ENCODE data around the gene PTPN6. TPM values are rescaled to one million over a fixed set of nuclear protein-coding genes. Genes with fewer than 3 reads are reported as not detected.

PTPN6 gene
- total and polyA plus RNA-seq, 5 donors from 2014 or later: 174 to 321 (median 283) TPM

DNA sequence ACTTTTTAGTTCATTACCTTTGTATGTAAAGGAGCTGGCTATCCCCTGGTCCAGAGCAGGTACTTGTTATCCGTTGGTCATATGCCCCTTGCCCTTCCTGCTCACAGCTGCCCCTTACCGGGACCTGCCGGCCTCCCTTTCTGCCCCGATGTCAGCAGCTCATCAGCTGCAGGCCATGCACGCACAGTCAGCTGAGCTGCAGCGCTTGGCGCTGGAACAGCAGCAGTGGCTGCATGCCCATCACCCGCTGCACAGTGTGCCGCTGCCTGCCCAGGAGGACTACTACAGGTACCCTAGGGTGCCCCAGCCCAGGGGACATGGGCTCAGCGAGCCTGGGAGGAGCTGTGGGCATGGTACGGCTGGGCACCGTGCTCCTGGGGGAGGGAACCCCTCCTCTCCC, 9.9 kb upstream of the PTPN6 start:
- Mint-ChIP-seq H3K9me3 (no peaks in the 10 kb centered on the region), H3K4me1 (peaks cover 6 to 63% (median 19%) of the 10 kb centered on the region in 4 donors), H3K27ac (peak overlapping the region in 2 of 3 donors; percentile 52 to 63), H3K4me3 (peak overlapping the region in 2 of 4 donors; percentile 59 to 83), H3K36me3 (no peaks in the 10 kb centered on the region), H3K27me3 (no peaks in the 10 kb centered on the region)
- ATAC-seq (ENCODE audit: low read depth in 2 of 2) (no peak), DNase-seq (no peak)
- Histone ChIP-seq H3K27ac (ENCODE audit: insufficient read depth, low read length, poor library complexity, severe bottlenecking) (no peak overlapping the region), H3K36me3 (ENCODE audit: control insufficient read depth, insufficient read depth, low read length) (no peaks in the 10 kb centered on the region), H3K9me3 (ENCODE audit: control insufficient read depth in 2 of 2, low read length in 2 of 2) (no peaks in the 10 kb centered on the region), H3K4me1 (ENCODE audit: control insufficient read depth, insufficient read depth, low read length, poor library complexity, severe bottlenecking) (peaks cover 59% of the 10 kb centered on the region), H3K4me3 (ENCODE audit: low read depth, low read length) (no peak overlapping the region), H3K27me3 (ENCODE audit: control insufficient read depth, insufficient read depth, low read length) (no peaks in the 10 kb centered on the region)

DNA sequence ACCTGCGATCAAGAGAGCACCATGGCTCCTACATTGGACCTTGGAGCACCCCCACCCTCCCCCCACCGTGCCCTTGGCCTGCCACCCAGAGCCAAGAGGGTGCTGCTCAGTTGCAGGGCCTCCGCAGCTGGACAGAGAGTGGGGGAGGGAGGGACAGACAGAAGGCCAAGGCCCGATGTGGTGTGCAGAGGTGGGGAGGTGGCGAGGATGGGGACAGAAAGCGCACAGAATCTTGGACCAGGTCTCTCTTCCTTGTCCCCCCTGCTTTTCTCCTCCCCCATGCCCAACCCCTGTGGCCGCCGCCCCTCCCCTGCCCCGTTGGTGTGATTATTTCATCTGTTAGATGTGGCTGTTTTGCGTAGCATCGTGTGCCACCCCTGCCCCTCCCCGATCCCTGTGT, 9.4 kb upstream of the PTPN6 start:
- H3K9me3 ChIP-seq (ENCODE audit: control insufficient read depth in 2 of 2, low read length in 2 of 2): no peaks in the 10 kb centered on the region
- ATAC-seq (ENCODE audit: low read depth in 2 of 2) (no peak), DNase-seq (no peak)
- H3K36me3 Mint-ChIP-seq: no peaks in the 10 kb centered on the region
- H3K36me3 ChIP-seq (ENCODE audit: control insufficient read depth, insufficient read depth, low read length): no peaks in the 10 kb centered on the region
- no peak overlapping the region for H3K27ac ChIP-seq (ENCODE audit: insufficient read depth, low read length, poor library complexity, severe bottlenecking)
- peak overlapping the region in 1 of 3 donors; percentile 97 for H3K27ac Mint-ChIP-seq
- H3K4me3 ChIP-seq (ENCODE audit: low read depth, low read length): no peak overlapping the region
- H3K4me3 Mint-ChIP-seq: peak overlapping the region in 1 of 4 donors; percentile 88
- H3K4me1 Mint-ChIP-seq: peaks cover 6 to 63% (median 19%) of the 10 kb centered on the region in 4 donors
- H3K9me3 Mint-ChIP-seq: no peaks in the 10 kb centered on the region
- H3K4me1 ChIP-seq (ENCODE audit: control insufficient read depth, insufficient read depth, low read length, poor library complexity, severe bottlenecking): peaks cover 59% of the 10 kb centered on the region
- H3K27me3 Mint-ChIP-seq: no peaks in the 10 kb centered on the region
- H3K27me3 ChIP-seq (ENCODE audit: control insufficient read depth, insufficient read depth, low read length): no peaks in the 10 kb centered on the region

DNA sequence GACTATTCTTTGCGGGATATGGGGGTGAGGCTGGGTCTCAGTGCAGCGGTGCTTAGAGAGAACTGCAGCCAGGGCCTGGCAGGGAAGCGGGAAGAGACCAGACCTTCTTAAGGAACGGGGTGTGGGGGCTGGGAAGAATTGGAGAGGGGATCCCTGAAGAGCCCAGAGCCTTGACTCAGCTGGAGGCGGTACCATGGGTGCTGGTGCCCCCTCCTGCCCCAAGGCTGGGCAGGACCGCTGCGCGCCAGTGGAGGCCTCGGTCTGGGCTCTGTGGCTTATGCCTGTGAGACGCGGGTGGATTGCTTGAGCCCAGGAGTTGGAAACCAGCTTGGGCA, 8.9 kb upstream of the PTPN6 start:
- H3K27me3 Mint-ChIP-seq: no peaks in the 10 kb centered on the region

DNA sequence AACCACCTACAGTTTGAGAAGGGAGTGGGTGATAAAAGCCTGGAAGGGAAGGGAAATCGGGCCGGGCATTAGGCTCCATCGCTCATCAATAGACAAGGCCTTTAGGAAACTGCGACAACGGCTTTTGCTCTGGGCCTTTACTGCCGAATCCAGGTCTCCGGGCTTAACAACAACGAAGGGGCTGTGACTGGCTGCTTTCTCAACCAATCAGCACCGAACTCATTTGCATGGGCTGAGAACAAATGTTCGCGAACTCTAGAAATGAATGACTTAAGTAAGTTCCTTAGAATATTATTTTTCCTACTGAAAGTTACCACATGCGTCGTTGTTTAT, 7.8 kb upstream of the PTPN6 start:
- H3K27ac ChIP-seq (ENCODE audit: insufficient read depth, low read length, poor library complexity, severe bottlenecking): peak overlapping the region; percentile 98
- peaks cover 62% of the 10 kb centered on the region for H3K4me1 ChIP-seq (ENCODE audit: control insufficient read depth, insufficient read depth, low read length, poor library complexity, severe bottlenecking)
- DNase-seq (peak; percentile 78 to 94 (median 90)), ATAC-seq (ENCODE audit: low read depth in 2 of 2) (peak; percentile 63 to 68)
- H3K27me3 ChIP-seq (ENCODE audit: control insufficient read depth, insufficient read depth, low read length): no peaks in the 10 kb centered on the region
- H3K36me3 Mint-ChIP-seq: no peaks in the 10 kb centered on the region
- H3K27me3 Mint-ChIP-seq: no peaks in the 10 kb centered on the region
- no peaks in the 10 kb centered on the region for H3K36me3 ChIP-seq (ENCODE audit: control insufficient read depth, insufficient read depth, low read length)
- peak overlapping the region; percentile 79 for H3K4me3 ChIP-seq (ENCODE audit: low read depth, low read length)
- peaks cover 6 to 71% (median 27%) of the 10 kb centered on the region in 4 donors for H3K4me1 Mint-ChIP-seq
- no peaks in the 10 kb centered on the region for H3K9me3 ChIP-seq (ENCODE audit: control insufficient read depth in 2 of 2, low read length in 2 of 2)
- H3K4me3 Mint-ChIP-seq: peak overlapping the region; percentile 88 to 99 (median 98)
- H3K9me3 Mint-ChIP-seq: no peaks in the 10 kb centered on the region
- peak overlapping the region; percentile 97 to 100 (median 99) for H3K27ac Mint-ChIP-seq

More for the DNA sequence above, 8.9 kb upstream of the PTPN6 start:
- H3K4me1 ChIP-seq (ENCODE audit: control insufficient read depth, insufficient read depth, low read length, poor library complexity, severe bottlenecking): peaks cover 59% of the 10 kb centered on the region
- no peaks in the 10 kb centered on the region for H3K36me3 ChIP-seq (ENCODE audit: control insufficient read depth, insufficient read depth, low read length)
- H3K36me3 Mint-ChIP-seq: no peaks in the 10 kb centered on the region
- no peak overlapping the region for H3K4me3 ChIP-seq (ENCODE audit: low read depth, low read length)
- ATAC-seq (ENCODE audit: low read depth in 2 of 2) (no peak), DNase-seq (no peak)
- H3K27ac ChIP-seq (ENCODE audit: insufficient read depth, low read length, poor library complexity, severe bottlenecking): peak overlapping the region; percentile 98
- H3K9me3 Mint-ChIP-seq: no peaks in the 10 kb centered on the region
- peak overlapping the region; percentile 44 to 99 (median 86) for H3K4me3 Mint-ChIP-seq
- peak overlapping the region; percentile 92 to 99 (median 97) for H3K27ac Mint-ChIP-seq
- peaks cover 6 to 66% (median 22%) of the 10 kb centered on the region in 4 donors for H3K4me1 Mint-ChIP-seq
- H3K9me3 ChIP-seq (ENCODE audit: control insufficient read depth in 2 of 2, low read length in 2 of 2): no peaks in the 10 kb centered on the region
- H3K27me3 ChIP-seq (ENCODE audit: control insufficient read depth, insufficient read depth, low read length): no peaks in the 10 kb centered on the region

DNA sequence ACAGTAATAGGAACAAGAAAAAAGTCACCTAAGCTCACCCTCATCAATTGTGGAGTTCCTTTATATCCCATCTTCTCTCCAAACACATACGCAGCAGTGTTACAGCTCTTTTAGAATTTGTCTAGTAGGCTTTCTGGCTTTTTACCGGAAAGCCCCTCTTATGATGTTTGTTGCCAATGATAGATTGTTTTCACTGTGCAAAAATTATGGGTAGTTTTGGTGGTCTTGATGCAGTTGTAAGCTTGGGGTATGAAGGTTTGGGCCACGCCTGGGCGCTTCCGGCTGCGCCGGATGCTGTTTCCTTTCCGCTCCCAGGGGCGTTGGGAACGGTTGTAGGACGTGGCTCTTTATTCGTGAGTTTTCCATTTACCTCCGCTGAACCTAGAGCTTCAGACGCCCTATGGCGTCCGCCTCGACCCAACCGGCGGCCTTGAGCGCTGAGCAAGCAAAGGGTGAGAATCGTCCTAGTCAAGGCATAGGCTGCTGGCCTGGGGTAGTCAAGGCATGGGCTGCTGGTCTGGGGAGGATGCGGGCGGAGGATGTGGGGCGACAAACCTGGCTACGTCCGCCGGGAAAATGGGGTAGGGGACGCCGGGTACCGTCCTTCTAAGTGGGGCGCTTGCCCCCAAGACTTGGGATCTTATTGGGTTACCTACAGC, 7.3 kb upstream of the PTPN6 start, which contains the start of the genes C12orf57 and RNU7-1:
Gene C12orf57 (plus strand): TSS at position 301 of the 659 bp plus-strand sequence. CDS start 100 bp downstream, at position 401.
Gene RNU7-1 (plus strand): TSS at position 95 of the 659 bp plus-strand sequence.
- Histone ChIP-seq H3K27me3 (ENCODE audit: control insufficient read depth, insufficient read depth, low read length) (no peaks in the 10 kb centered on the region), H3K4me1 (ENCODE audit: control insufficient read depth, insufficient read depth, low read length, poor library complexity, severe bottlenecking) (peaks cover 63% of the 10 kb centered on the region), H3K4me3 (ENCODE audit: low read depth, low read length) (peak within 1 kb of the TSS; percentile 79), H3K36me3 (ENCODE audit: control insufficient read depth, insufficient read depth, low read length) (no peaks in the 10 kb centered on the region), H3K27ac (ENCODE audit: insufficient read depth, low read length, poor library complexity, severe bottlenecking) (peak within 1 kb of the TSS; percentile 98), H3K9me3 (ENCODE audit: control insufficient read depth in 2 of 2, low read length in 2 of 2) (no peaks in the 10 kb centered on the region)
- no peaks in the 10 kb centered on the region for H3K27me3 Mint-ChIP-seq
- H3K27ac Mint-ChIP-seq: peak within 1 kb of the TSS; percentile 97 to 100 (median 99)
- peak; percentile 46 to 52 for ATAC-seq (ENCODE audit: low read depth in 2 of 2)
- peaks cover 6 to 76% (median 29%) of the 10 kb centered on the region in 4 donors for H3K4me1 Mint-ChIP-seq
- DNase-seq: peak; percentile 72 to 92 (median 87)
- no peaks in the 10 kb centered on the region for H3K9me3 Mint-ChIP-seq
- H3K4me3 Mint-ChIP-seq: peak within 1 kb of the TSS; percentile 88 to 99 (median 98)
- no peaks in the 10 kb centered on the region for H3K36me3 Mint-ChIP-seq

DNA sequence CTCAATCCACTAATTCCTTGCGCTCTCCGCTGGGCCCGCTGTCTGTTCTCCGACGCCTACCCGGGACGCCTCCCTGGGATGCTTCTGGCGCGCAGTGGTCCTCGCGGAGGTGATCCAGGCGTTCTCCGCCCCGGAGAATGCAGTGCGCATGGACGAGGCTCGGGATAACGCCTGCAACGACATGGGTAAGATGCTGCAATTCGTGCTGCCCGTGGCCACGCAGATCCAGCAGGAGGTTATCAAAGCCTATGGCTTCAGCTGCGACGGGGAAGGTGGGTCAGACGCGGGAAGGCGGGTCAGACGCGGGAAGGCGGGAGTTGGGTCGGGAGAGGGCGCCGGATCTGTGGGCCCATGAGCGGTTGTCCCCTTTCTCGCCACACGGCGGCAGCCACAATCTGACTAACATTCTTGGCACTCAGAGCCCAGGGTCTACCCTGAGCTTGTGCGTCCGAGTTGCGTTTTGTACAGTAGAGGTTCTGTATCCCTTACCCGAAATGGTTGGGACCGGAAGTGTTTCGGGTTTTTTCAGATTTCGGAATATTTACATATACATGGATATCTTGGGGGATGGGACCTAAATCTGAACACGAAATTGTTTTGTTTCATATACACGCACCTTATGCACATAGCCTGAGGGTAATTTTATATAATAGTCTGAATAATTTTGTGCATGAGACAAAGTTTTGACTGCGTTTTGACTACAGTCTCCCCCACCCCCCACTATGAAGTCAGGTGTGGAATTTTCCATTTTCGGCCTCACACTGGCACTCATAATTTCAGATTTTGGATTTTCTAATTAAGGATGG, 6.6 kb upstream of the PTPN6 start:
- peak overlapping the region; percentile 97 to 100 (median 99) for H3K27ac Mint-ChIP-seq
- peak overlapping the region; percentile 79 for H3K4me3 ChIP-seq (ENCODE audit: low read depth, low read length)
- no peaks in the 10 kb centered on the region for H3K9me3 ChIP-seq (ENCODE audit: control insufficient read depth in 2 of 2, low read length in 2 of 2)
- peaks cover 4% of the 10 kb centered on the region for H3K27me3 Mint-ChIP-seq
- no peaks in the 10 kb centered on the region for H3K36me3 Mint-ChIP-seq
- peak overlapping the region; percentile 98 for H3K27ac ChIP-seq (ENCODE audit: insufficient read depth, low read length, poor library complexity, severe bottlenecking)
- H3K4me1 Mint-ChIP-seq: peaks cover 6 to 76% (median 34%) of the 10 kb centered on the region in 4 donors
- peak; percentile 66 to 67 for ATAC-seq (ENCODE audit: low read depth in 2 of 2)
- H3K9me3 Mint-ChIP-seq: no peaks in the 10 kb centered on the region
- no peaks in the 10 kb centered on the region for H3K36me3 ChIP-seq (ENCODE audit: control insufficient read depth, insufficient read depth, low read length)
- DNase-seq: peak; percentile 81 to 94 (median 86)
- peaks cover 71% of the 10 kb centered on the region for H3K4me1 ChIP-seq (ENCODE audit: control insufficient read depth, insufficient read depth, low read length, poor library complexity, severe bottlenecking)
- no peaks in the 10 kb centered on the region for H3K27me3 ChIP-seq (ENCODE audit: control insufficient read depth, insufficient read depth, low read length)
- peak overlapping the region; percentile 88 to 99 (median 98) for H3K4me3 Mint-ChIP-seq

DNA sequence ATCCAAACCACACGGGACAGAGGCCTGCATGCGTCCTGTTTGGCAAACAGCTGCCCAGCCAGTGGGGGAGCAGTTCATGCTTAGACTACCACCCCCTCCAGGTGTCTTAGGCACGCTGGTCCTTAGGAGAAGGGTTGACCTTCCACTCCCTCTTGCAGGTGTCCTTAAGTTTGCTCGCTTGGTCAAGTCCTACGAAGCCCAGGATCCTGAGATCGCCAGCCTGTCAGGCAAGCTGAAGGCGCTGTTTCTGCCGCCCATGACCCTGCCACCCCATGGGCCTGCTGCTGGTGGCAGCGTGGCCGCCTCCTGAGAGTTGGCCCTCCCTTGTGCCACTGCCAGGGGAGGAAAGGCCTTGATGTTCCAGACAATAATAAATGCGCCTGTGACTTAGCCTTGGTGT, 5.5 kb upstream of the PTPN6 start:
- ATAC-seq (ENCODE audit: low read depth in 2 of 2) (no peak), DNase-seq (no peak)
- Mint-ChIP-seq H3K36me3 (no peaks in the 10 kb centered on the region), H3K27me3 (peaks cover 4% of the 10 kb centered on the region), H3K4me1 (peaks cover 12 to 81% (median 44%) of the 10 kb centered on the region in 4 donors), H3K4me3 (peak overlapping the region; percentile 88 to 99 (median 98)), H3K9me3 (no peaks in the 10 kb centered on the region), H3K27ac (peak overlapping the region; percentile 97 to 99 (median 98))
- H3K27me3 ChIP-seq (ENCODE audit: control insufficient read depth, insufficient read depth, low read length): no peaks in the 10 kb centered on the region
- H3K36me3 ChIP-seq (ENCODE audit: control insufficient read depth, insufficient read depth, low read length): no peaks in the 10 kb centered on the region
- H3K27ac ChIP-seq (ENCODE audit: insufficient read depth, low read length, poor library complexity, severe bottlenecking): peak overlapping the region; percentile 98
- H3K9me3 ChIP-seq (ENCODE audit: control insufficient read depth in 2 of 2, low read length in 2 of 2): no peaks in the 10 kb centered on the region
- peaks cover 81% of the 10 kb centered on the region for H3K4me1 ChIP-seq (ENCODE audit: control insufficient read depth, insufficient read depth, low read length, poor library complexity, severe bottlenecking)
- H3K4me3 ChIP-seq (ENCODE audit: low read depth, low read length): peak overlapping the region; percentile 79

All from CD4-positive, CD25-positive, alpha-beta regulatory T cell (primary cell).